HL-60 (cell line): Measurements from ENCODE around the gene NDUFC2.
"Not testable (repeated sequence)": the region's sequence is repeated elsewhere in the genome, so short reads cannot be mapped to it uniquely, and the experiment has no call there.

Source experiments
- DNase-seq, 2 experiments: peaks; one replicate each; pipeline ENCODE4 v3.0.0-alpha.2; 2010 to 2020; ENCODE audit warnings: low read depth in 1 of 2, low spot score in 1 of 2
- H3K27ac ChIP-seq: fragments of 250-450 bp; sonication (Bioruptor Pico); replicated peaks from 2 replicates; pipeline ENCODE4 v1.5.1; 2020; ENCODE audit warnings: mild to moderate bottlenecking, moderate library complexity
- H3K27me3 ChIP-seq: fragments of 250-450 bp; sonication (Bioruptor Pico); 2 replicates; pipeline ENCODE4 v1.5.1; 2021; ENCODE audit warnings: mild to moderate bottlenecking, moderate library complexity; ENCODE audit not compliant: insufficient read depth, poor library complexity, severe bottlenecking
- H3K4me3 ChIP-seq: replicated peaks from 2 replicates; pipeline ENCODE4 v1.5.1; 2011; ENCODE audit warnings: mild to moderate bottlenecking, control low read depth, low read length; ENCODE audit not compliant: insufficient read depth
- CTCF ChIP-seq: IDR thresholded peaks from one replicate; pipeline ENCODE4 v1.5.1; 2011; ENCODE audit warnings: low read length, control low read depth, inconsistent platforms; ENCODE audit not compliant: insufficient read depth
- GABPA ChIP-seq: IDR thresholded peaks from 2 replicates; pipeline ENCODE4 v1.6.1; 2012; ENCODE audit warnings: low read depth
- POLR2AphosphoS5 ChIP-seq: IDR thresholded peaks from 2 replicates; pipeline ENCODE4 v1.6.1; 2012; ENCODE audit warnings: low read depth
- REST ChIP-seq: IDR thresholded peaks from 2 replicates; pipeline ENCODE4 v1.6.1; 2012; ENCODE audit warnings: low read depth; ENCODE audit not compliant: insufficient replicate concordance
- SPI1 ChIP-seq: IDR thresholded peaks from 2 replicates; pipeline ENCODE4 v1.6.1; 2012; ENCODE audit warnings: low read depth, mild to moderate bottlenecking, borderline replicate concordance

Gene NDUFC2

GRCh38 chr11:78084506-78084905 is 4.8 kb upstream of the NDUFC2 start:
- not testable (repeated sequence) for H3K27ac ChIP-seq, H3K27me3 ChIP-seq, DNase-seq, H3K4me3 ChIP-seq

- Histone ChIP-seq H3K4me3 (no peak overlapping the region), H3K27me3 (no peaks in the 10 kb centered on the region), H3K27ac (no peak overlapping the region)
- no peak for DNase-seq
- TF ChIP-seq POLR2AphosphoS5 (no peak), REST (no peak), CTCF (no peak), SPI1 (no peak), GABPA (no peak)
Observed at GRCh38 chr11:78083021-78083420, 3.4 kb upstream of the NDUFC2 start.

- H3K4me3 ChIP-seq, result no peak overlapping the region
- H3K27ac ChIP-seq, result no peak overlapping the region
- H3K27me3 ChIP-seq, result no peaks in the 10 kb centered on the region
- DNase-seq, result no peak
- TF ChIP-seq CTCF, result no peak
- no peak for TF ChIP-seq REST
- no peak for TF ChIP-seq GABPA
- no peak for TF ChIP-seq POLR2AphosphoS5
- no peak for TF ChIP-seq SPI1
Observed at GRCh38 chr11:78082146-78082545, 2.5 kb upstream of the NDUFC2 start.

- H3K4me3 ChIP-seq, result no peak overlapping the region
- DNase-seq, result no peak
- no peak overlapping the region for H3K27ac ChIP-seq
- H3K27me3 ChIP-seq, result no peaks in the 10 kb centered on the region
- TF ChIP-seq SPI1 (no peak), CTCF (no peak), GABPA (no peak), POLR2AphosphoS5 (no peak), REST (no peak)
Observed at GRCh38 chr11:78081583-78081982, 1.9 kb upstream of the NDUFC2 start.
